HG03175 (cell line): ENCODE measurements around the gene FOXJ1.

ENCODE experiments used
- ATAC-seq: cut with Tn5 transposase; IDR thresholded peaks from one replicate; pipeline ENCODE4 v1.9.1; 2021; ENCODE audit warnings: mild to moderate bottlenecking, moderate library complexity; ENCODE audit not compliant: unreplicated experiment

Gene FOXJ1

DNA sequence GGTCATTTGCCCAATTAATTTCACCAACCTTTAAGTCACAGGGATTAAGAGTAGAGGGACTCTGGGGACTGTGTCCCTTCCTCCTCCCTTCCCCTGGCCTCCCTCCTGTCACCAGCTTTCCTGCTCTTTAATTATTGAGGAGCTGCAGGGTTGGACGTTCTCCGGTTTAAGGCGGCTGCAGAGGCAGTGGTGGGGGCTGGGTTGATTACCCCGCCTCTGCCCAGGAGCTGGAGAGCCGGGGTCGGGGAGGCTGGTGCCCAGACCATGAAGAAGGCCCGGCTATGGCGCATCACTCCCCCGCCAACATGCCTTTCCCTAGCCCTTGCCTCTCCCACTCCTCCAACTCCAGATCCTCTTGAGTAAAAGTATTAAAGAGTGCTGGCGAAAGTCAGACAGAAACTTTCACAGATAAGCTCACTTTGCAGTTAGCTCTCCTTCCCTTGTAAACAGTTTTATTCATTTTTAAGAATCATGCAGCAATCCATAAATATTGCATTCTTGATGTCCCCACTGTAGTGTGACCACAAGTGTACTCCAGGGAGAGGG, 1.1 kb upstream of the FOXJ1 start:
- no peak for ATAC-seq

DNA sequence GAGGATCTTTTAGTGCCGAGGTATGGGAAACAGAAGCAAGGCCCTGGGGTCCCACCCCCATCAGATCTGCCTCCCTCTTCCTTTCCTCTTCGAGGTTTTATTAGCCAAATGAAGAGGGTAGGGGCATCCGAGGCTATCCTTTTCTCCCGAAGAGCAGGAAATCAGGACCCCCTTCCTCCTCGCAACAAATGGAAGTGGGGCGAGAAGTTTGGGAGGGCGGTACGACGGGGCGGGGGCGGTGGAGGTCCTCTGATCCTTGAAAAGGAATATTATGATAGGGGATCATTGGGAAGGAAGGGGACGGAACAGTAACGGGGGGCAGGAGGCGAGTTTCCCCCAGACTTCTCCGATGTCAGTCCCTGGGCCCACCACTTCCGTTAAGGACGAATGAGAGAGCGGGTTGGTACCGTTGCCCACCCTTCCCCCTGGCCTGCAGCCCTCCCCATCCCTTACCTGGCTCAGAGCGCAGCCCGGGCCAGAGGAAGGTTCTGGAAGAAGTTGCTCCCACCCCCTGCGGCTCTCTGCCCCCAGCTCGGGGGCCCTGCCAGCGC, 309 bp downstream of the FOXJ1 start:
- no peak for ATAC-seq

DNA sequence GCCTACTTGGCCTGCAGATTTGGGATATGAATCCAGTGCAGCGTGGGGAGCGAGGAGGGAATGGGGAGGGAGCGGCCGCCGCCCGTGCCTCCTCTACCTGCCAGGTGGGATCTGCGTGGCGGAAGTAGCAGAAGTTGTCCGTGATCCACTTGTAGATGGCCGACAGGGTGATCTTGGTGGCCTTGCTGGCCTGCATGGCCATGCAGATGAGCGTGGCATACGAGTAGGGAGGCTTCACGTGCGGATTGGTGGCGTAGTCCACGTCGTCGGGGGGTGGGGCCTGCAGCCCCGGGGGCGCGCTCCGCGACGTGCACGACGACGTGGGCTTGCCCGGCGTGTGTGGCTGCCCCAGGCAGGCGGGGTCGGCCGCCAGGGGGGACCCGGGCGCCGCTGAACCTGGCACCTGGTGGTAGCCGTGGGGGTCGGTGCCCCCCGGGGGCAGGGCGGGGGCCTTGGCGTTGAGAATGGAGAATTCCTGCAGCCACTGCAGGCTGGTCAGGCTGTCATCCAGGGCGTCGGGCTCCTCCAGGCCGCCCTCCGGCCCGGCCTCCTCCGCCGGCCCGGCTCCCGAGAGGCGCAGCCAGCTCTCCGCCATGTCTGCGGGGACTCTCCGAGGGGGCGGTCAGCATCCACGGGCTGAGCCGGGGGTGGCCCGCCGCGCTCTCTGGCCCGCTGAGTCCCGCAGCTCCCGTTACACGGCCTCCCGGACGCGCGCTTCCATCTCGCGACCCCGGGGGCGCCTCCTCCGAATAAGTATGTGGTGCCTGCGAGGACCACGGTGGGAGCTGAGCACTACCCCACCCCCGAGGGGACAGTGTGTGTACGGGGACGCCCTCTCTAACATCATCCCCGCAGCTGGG, 1.0 kb downstream of the FOXJ1 start:
- ATAC-seq: no peak

DNA sequence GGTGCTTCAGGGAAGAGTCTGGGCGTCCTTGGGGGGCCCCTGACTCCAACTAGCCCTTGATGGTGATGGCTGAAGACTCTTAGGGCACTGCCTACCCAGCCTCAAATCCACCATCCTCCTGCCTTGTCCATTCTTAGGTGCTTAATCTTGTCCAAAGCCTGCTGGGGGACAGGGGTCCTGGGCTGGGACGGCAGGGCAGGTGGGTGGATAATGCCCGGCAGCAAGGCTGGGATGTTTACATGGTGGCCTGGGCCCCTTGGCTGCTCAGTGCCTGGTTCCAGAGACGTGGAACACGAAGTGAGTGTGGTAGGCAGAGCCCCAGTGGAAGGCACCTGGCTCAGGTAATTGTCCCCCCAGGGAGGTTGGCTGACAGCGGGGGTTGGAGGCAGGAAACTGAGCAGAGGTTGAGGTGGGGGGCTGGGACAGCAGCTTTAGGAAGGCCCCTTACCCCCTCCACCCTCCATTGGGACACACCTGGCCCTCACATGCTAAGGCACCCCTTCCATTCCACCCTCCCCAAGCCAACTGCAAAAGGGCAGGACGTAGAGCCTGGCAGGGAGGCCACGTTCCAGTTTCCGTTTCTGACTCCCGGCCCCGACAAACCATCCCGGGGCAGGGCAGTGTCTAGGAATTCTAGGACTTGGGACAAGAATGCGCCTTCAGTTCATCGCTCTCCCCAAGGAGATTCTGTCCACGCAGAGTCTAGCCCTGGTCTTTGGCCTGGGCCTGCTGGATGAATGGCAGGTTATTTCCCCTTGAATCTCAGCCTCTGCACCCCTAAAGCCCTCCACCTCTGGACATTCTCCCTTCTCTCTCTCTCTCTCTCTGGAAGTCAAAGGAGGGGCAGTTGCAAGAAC, 1.9 kb downstream of the FOXJ1 start:
- ATAC-seq: no peak

DNA sequence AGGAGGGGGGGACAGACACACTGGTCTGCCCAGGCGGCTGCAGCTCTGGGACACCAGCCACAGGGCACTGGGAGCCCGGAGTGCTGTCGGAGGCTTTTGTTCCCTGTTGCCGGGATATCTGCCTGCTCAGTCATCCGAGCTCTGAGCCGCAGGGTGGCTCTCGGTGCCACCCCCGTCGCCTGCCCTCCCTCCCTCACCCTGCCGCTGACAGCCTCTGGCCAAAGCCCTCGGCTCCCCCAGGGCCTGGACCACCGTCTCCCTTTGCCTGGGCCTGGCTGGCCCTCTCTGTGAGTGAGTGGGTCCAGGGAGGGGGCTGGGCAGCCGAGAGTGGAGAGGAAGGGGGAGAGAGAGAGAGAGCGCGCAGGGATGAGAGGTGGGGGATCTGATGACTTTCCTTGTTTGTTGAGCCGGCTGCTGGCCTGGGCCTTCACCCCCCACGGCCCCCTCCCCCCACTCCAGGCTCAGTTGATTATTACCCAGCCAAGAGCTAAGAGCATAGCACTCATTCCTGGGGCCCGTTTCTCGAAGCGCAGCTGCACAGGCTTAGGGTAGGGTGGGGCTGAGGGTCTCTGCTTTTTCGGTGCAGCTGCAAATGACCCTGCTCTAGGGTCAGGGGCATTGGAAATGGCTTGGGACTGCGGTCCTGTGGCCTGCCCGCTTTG, 2.7 kb downstream of the FOXJ1 start:
- ATAC-seq: no peak

DNA sequence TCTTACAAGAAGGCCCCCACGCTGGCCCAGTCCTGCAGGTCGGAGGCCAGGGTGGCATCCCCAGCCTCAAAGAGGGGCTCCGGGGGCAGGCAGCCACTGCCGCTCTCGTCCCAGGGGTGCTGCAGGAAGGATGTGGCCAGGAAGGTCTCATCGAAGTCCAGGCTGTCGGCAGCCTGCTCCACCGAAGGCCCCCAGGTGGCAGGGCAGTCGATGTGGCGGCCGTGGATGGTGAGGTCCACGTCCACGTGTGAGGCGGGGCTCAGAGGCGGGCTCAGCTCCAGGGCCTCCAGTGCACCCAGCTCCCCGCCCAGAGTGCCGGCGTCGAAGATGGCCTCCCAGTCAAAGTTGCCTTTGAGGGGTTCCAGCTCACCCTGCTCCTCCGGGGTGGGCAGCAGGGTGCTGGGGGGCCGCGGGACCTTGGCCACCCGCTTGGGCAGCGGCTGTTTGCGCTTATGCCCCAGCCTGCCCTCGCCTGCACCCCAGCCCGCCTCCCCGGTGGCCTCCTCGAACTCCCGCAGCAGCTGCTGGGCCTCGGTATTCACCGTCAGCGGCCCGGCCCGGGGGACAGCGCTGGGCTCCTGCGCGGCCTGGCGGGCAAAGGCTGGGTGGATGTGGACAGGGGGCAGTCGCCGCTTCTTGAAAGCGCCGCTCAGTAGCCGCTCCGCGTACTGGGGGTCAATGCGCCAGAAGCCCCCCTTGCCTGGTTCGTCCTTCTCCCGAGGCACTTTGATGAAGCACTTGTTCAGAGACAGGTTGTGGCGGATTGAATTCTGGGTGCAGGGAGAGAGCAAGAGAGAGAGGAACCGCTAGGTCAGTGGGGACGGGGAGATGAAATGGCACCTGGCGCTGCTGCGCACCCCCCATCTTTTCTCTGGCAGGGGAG, 3.5 kb downstream of the FOXJ1 start:
- ATAC-seq: no peak

DNA sequence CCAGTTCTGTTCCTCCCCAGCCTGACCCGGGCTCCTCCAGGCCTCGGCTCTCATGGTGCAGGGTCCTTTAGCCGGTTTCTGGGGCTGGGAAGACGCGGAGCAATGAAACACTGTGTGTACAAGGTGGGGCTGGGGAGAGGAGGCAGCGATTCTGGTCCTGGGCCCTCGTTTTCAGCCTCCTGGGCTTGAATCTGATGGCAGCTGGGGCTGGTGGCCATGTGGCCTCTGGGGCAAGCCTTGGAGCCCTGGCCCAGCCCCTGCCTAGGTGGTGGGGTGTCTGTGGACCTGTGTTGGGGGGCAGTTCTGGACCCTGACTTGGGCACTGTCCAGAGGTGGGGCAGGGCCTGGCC, 4.1 kb downstream of the FOXJ1 start:
- no peak for ATAC-seq

DNA sequence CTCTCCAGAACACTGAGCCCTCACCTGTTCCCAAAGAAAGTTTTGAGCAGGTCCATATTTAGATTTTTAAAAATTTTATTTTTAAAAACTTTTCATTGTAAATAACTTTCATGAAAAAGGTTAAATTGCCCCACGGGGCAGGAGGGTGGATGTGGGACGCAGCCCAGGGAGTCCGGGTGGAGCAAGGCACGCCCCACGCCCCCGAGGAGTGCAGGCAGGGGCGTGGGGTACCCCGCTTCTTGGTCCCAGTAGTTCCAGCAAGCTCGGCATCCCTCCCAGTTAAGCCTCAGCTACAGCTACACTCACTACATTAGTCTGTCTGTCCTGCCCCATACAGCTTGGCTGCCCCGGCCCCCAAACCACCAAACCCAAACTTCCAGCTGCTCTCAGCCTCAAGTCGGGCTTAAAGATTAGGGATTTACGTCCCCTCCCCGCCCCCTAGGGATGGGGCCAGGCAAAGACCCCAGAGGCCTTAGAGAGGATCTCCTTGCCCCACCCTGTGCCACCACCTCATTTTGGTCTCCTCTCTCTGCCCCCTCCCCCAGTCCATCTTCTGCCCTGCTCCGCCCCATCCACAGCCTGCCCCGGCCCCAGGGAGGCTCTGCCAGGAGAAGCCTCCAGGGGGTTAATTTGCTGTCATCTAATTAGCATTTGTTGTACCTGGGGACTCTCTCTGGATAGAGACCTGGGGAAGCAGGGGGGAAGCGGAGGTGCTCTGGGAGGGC, 4.6 kb downstream of the FOXJ1 start:
- no peak for ATAC-seq

DNA sequence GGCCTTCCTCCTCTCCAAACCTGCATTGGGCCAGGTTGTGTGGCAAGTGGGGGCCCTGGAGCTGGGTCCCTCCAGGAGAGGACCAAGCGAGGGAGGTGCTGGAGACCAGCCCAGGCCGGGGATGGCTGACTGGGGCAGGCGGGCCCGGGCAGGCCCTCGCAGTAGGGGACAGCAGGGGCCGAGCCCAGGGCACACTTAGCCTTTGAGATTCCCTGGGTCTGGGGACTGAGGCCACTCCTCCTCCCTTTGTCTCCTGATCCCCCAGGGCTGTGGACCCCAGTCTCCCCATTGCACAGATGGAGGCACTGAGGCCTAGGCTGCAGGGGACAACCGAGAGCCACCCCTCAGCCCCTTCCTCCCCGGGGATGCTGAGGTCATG, 5.2 kb downstream of the FOXJ1 start:
- no peak for ATAC-seq

DNA sequence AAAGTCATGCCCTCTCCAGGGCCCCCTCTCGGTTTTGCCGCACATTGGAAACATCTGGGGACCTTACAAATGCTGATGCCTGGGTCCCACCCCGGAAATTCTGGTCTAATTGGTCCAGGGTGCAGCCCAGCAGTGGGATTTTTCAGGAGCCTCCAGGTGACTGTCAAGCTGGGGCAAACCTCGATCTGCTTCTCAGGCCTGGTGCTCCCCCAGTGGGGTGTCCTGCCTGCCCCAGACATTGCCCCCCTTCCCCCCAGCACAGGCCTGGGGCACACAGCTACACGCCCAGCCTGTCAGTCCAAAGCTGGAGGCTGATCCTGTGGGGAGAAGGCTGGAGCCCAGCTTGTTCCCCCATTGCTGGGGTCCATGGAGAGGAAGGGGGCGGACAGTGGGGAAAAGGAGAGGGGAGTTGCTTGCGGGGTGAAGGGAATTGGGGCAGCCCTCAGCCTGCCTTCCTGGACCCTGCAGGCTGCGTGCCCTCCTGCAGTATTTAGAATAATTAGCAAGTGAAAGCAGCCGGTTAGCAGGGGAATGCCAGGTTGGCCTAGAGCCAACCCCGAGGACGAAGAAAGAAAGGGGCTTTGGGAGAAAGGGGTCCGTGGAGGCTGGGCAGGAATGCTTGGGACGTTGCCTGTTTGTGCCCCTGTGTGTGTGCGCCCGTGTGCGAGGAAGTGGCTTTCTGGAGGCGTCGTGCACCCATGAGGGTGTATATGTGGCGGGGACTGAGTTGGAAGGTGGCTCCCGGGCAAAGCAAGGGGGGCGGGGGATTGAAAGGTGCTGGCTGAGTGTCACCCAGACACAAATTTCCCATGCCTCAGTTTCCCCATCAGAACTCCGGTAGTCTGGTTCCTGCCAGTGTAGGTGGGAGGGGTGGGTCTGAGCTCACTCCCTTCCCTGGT, 5.9 kb downstream of the FOXJ1 start:
- ATAC-seq: no peak

DNA sequence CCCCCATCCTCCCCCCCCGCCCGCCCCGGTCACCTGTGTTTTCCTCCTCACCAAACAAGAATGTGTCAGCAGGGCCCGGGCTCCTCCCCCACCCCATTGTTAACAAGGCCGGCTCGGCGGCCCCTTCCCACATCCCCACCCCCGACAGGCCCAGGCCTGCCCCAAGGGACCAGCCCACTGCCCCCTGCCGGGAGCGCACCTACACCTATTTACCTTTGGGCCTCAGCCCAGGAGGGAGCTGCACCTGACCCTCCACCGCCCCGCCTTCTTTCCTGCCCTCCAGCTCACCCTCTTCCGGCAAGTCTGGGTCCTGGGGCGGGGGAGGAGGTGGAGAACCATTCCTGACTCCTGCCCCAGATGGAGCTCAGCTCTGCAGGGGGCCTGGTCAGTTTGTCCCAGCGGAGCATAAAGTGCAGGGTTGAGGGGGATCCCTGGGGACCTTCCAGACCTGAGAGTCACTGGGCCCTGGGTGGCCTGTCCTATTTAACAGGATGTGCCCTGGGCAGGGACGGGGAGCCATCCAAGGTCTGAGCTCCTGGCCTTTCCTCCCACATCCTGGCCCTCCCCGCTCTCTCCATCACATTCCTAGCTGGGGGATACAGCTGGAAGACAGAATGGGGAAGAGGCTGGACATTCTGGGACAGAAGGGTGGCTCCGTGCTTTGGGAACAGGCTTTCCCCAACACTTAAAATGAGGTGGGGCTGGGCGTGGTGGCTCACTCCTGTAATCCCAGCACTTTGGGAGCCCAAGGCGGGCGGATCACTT, 8.3 kb downstream of the FOXJ1 start:
- ATAC-seq: no peak

DNA sequence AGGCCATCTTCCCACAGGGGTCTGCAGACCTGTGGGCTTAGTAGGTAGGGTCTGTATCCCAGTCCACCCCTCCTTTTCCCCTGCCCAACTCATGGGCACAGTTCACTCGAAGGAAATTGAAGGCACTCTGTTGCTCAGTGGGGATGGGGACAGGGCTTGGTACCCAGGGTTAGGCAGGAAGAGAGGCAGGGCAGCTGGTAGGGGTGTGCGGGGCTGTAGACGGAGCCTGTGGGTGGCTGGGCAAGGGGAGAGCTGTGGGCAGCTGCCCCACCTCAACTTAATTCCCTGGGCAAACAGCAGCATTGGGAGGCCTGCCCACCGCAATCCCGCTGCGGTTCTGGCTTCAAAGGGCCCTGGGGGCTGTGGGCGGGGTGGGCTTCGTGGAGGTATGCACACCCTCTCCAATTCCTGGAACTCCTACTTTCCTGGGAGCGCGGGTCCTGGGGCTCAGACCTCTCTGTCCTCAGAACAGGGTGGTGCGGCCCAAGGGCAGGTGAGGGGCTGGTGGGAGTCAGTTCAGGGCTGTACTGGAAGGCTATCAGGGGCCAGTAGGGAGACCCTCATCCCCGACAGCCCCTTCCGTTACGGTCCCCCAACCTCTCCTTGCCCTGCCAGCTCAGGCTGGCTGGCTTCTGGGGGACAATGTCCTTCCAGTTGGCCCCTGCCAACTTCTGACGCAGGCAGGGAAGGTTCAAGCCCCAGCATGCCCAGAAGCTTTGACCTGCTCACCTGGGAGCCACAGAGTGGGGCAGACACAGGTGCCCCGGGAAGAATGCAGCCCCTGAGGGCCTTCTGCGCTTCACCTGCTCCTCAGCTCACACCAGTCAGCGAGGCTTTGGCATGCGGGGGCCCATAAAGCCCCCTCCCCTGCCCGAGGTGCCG, 9.1 kb downstream of the FOXJ1 start:
- no peak for ATAC-seq

DNA sequence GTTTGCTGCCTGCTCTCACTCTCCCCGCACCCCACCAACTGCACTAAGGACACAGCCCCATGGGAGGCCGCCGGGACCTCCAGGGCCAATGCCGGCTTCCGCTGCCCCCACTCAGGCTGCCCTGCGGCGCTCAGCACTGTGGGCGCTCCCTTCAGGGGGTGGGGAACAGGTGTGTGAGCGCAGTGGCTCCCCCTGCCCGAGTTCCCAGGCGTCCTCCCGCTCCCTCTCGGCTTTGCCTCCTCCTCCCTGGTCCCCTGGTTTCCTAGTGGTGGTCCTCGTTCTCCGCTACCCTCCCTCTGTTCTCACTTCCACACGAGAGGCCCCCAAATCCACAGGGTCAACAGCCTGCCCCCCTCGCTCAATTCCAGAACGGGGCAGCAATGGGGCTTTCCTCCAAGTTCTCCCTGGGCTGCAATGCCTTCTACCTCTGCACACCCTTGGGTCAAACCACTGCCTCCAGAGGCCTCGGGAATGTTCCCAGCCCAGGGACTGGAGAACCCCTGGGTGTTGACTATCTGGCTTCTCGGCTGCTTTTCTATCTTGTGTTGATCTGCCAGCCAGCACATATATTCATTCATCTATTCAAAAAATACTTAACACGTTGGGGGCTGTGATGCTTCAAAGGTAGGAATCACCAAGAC, 9.9 kb downstream of the FOXJ1 start:
- ATAC-seq: no peak

DNA sequence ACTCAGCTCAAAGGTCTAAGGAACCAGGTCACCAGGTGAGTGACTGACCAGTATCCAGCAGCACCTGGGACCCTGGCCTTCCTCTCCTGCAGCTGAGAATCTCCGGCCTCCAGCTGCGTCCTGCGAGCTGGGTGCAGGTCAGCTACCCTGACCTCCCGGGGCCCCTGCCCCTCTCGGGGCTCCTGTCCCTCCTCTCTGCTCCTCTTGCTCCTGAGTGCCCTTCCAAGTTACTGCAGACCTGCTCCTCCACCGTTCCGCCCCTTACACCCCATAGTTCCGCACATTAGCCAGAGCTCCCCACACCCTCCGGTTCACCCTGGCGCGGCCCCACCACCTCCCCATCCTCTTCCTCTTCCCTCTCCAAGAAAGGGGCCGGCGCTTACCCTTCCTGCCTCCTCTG, 10.6 kb downstream of the FOXJ1 start:
- ATAC-seq: no peak

DNA sequence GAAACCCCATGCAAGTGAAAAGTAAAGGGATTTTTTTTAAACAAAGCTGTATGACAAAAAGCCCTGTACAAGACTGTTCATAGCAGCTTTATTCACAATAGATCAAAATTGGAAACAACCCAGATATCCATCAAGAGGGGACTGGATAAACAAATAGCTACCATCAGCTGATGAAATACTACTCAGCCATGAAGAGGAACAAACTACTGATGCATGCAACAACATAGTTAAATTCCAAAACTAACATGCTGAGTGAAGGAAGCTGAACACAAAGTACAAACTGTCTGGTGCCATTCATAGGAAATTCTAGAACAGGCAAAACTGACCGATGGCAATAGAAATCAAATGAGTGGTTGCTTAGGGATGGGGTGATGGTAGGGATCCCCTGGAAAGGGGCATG, 15.1 kb downstream of the FOXJ1 start:
- ATAC-seq: no peak

DNA sequence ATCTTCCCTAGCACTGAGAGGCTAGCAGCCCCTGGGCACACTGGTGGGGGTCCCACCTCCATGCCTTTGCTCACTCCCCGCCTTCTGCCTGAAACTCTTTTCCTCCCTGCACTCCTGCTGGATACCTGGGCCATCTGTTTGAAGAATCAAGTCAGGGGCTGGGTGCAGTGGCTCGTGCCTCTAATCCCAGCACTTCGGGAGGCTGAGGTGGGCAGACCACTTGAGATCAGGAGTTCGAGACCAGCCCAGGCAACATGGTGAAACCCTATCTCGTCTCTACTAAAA, 15.7 kb downstream of the FOXJ1 start:
- ATAC-seq: no peak
